ENCODE data around the gene XPNPEP2.

XPNPEP2 gene

GRCh38 chrX:129780441-129781105, 41.8 kb downstream of the XPNPEP2 start:
- no peak for DNase-seq

GRCh38 chrX:129781134-129781672, 42.4 kb downstream of the XPNPEP2 start:
- DNase-seq = peak; percentile 80

GRCh38 chrX:129781680-129782495, 43.1 kb downstream of the XPNPEP2 start:
- no peak for DNase-seq

GRCh38 chrX:129782706-129783105, 43.9 kb downstream of the XPNPEP2 start:
- DNase-seq = no peak

GRCh38 chrX:129783291-129783713, 44.5 kb downstream of the XPNPEP2 start:
- no peak for DNase-seq

GRCh38 chrX:129784371-129784770, 45.6 kb downstream of the XPNPEP2 start:
- no peak for DNase-seq

- no peak for DNase-seq
Observed at GRCh38 chrX:129785160-129785947, 46.6 kb downstream of the XPNPEP2 start.

GRCh38 chrX:129786210-129786651, 47.5 kb downstream of the XPNPEP2 start:
- DNase-seq = no peak

- DNase-seq = no peak
Observed at GRCh38 chrX:129787336-129788055, 48.7 kb downstream of the XPNPEP2 start.

GRCh38 chrX:129788527-129788926, 49.7 kb downstream of the XPNPEP2 start:
- no peak for DNase-seq

- no peak for DNase-seq
Observed at GRCh38 chrX:129790146-129790545, 51.4 kb downstream of the XPNPEP2 start.

GRCh38 chrX:129790808-129791207, 52.0 kb downstream of the XPNPEP2 start:
- DNase-seq = no peak

GRCh38 chrX:129791336-129791735, 52.6 kb downstream of the XPNPEP2 start:
- no peak for DNase-seq

- DNase-seq = no peak
Observed at GRCh38 chrX:129791961-129792570, 53.3 kb downstream of the XPNPEP2 start.

GRCh38 chrX:129792586-129793291, 54.0 kb downstream of the XPNPEP2 start:
- no peak for DNase-seq

- no peak for DNase-seq
Observed at GRCh38 chrX:129793604-129794191, 54.9 kb downstream of the XPNPEP2 start.

- no peak for DNase-seq
Observed at GRCh38 chrX:129795584-129795983, 56.8 kb downstream of the XPNPEP2 start.

- no peak for DNase-seq
Observed at GRCh38 chrX:129797251-129797906, 58.6 kb downstream of the XPNPEP2 start.

GRCh38 chrX:129798456-129798855, 59.7 kb downstream of the XPNPEP2 start:
- DNase-seq = no peak

- DNase-seq = no peak
Observed at GRCh38 chrX:129798888-129799287, 60.1 kb downstream of the XPNPEP2 start.
